Gastrocnemius medialis (tissue), 4 donors: ENCODE data around the gene GRIK4.

Experiments
- CTCF ChIP-seq, 5 experiments: fragments of 450-650 bp in 3 of 5; fragments of 200-600 bp in 2 of 5; sonication (generic) in 2 of 5; IDR thresholded peaks in 4 of 5; conservative IDR thresholded peaks in 1 of 5; 1 replicate in 4 of 5; 2 replicates in 1 of 5; pipeline ENCODE4 v1.5.1; 2016 to 2019; ENCODE audit warnings: antibody characterized with exemption in 5 of 5, mild to moderate bottlenecking in 3 of 5, moderate library complexity in 3 of 5
- POLR2A ChIP-seq, 2 donors: fragments of 450-650 bp; IDR thresholded peaks; one replicate each; pipeline ENCODE4 v1.6.1; 2017; ENCODE audit warnings: antibody characterized with exemption in 2 of 2, mild to moderate bottlenecking in 2 of 2, moderate library complexity in 2 of 2

GRCh38 chr11:120893440-120894201, 382.1 kb downstream of the GRIK4 start:
- TF ChIP-seq CTCF (IDR thresholded peaks at IDR 0.05 in 4 of 5, conservative IDR thresholded peaks at IDR 0.05 in 1 of 5), result no peak
- TF ChIP-seq POLR2A (IDR thresholded peaks at IDR 0.05), result no peak
